Posterior cingulate gyrus (tissue), 11 donors: ENCODE results near the gene RBMS3.
"Not testable (repeated sequence)": the region's sequence is repeated elsewhere in the genome, so short reads cannot be mapped to it uniquely, and the experiment has no call there.

Experiments used
- DNase-seq, 10 donors: peaks; one replicate each; pipeline versions ENCODE4 v3.0.0 to v3.0.0-alpha.2; 2020 to 2021; ENCODE audit warnings: mixed read lengths in 3 of 10
- intact Hi-C: fragments of 100-400 bp; cut with DNase I; formaldehyde crosslinking; loops from one replicate; pipeline ENCODE4 v1.15.1; 2023

RBMS3 gene

DNA sequence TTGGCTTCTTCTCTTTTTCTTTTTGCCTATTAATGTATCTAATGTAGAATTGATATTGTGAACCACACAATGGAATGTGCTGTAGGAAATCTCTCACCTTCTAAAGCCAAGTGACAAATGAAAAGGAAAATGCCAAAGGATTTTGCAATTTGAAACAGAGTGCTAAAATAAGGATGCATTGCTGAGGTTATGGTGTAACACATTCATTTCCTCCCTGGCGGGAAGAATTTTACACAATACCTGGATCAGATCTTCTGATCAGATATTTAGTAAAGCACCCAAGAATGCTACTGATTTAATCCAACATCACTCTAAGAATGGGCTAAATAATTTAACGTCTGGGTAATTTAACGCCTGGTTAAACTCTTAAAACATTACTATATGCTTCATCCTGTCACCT is 527.5 kb downstream of the RBMS3 start:
- DNase-seq, intact Hi-C loops: not testable (repeated sequence)

DNA sequence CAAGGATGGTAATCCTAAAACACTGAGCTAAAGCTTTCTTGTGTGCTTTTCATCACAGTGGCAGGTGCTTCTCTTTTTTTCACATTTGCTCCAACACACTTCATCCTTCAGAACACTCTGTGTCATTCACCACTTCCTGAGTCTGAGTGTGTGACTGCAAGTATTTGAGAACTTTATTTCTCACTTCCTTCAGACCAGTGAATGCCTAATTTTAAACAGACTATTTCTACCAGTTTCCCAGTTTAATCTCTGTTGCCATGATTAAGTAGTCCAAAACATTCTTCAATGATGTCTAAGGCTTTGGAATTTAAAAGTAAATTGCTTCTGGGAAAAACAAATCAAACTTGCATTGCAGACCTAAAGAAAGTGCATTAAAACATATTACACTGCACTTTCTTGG is 541.2 kb downstream of the RBMS3 start:
- DNase-seq = no peak
- intact Hi-C loops = no loop called here

DNA sequence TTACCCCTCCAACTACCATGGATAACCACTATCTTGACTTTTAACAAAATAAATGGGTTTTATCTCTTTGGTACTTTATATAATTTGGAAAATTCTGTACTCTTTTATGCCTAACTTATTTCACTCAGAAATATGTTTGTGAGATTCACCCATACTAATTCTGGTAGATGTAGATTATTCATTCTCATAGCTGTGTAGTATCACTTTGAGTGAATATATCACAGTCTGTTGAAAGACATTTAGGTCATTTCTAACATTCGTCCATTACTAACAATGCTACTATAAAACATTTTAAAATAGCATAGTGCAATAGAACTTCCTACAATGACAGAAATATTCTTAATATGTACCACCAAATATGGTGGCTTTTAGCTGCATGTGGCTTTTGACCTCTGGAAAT is 542.4 kb downstream of the RBMS3 start:
- DNase-seq = no peak
- intact Hi-C loops = no loop called here

DNA sequence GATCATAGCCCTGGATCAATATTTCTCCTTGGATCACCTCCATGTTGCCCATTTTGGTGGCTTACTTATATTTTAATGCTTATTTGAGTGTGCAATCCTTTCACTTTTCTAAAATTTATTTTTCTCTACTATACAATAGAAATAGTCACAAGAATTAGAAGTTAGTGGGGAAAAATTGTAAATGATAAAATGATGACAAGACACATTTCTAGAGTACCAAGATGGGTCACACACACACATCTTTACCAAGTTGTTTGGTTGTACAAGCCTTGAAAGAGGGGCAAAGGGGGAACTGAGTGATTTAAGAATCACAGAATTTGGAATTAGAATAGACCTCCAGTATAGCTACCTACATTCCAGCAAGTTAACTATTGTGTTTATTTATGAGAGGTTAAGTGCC is 545.8 kb downstream of the RBMS3 start:
- intact Hi-C loops = no loop called here
- DNase-seq = no peak

DNA sequence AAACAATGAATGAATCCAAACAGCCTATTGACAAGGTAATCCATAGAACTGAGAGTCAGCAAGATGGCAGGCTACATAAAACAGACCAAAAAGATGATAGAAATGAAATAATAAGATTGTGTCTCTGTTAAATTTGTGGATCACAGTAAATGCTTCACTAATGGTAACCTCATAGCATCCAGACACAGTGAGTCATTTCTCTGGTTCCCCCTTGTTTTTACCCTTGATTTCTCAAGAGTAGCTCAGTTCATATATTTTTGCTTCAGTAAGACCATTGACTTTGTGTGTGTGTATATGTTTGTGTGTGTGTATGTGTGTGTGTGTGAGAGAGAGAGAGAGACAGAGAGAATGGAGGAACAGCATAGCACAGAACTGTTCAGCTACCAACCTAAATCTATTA is 546.9 kb downstream of the RBMS3 start:
- intact Hi-C loops = no loop called here
- DNase-seq = no peak

DNA sequence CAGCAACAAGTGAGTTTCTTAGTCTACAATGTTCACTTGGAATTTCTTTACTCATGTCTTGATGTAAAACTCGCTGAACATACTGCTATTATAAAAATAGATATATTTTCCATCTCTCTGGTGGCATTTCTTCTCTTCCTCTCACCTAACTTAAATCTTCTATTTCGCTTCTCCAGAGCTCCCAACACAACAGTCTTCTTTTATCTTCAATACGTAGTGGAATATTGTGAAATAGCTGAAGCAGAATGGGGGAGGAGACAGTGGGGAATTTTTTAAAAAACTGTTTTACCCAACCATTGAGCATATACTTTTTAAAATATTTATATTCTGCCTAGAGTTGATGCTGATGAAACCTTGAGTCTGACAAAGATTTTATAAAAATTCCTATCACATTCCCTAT is 548.5 kb downstream of the RBMS3 start:
- DNase-seq = no peak
- intact Hi-C loops = no loop called here

DNA sequence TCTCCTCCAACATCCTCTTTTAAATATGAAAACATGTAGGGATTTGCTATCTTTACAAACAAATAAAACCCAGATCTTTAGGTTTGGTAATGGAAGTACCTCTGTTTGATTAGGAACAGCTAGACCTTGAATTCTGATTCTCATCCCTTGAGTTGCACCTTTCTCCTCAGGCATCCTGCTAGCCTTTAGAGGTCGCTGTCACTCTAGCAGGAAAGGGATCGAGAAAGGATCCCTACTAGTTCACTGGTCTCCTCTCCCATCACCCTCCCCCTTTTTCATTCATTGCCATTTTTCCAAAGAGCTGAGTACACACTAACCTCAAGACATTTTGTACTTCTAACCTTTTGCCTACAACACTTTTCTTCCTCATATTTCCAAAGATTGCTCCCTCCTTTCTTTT is 569.8 kb downstream of the RBMS3 start:
- intact Hi-C loops = no loop called here

DNA sequence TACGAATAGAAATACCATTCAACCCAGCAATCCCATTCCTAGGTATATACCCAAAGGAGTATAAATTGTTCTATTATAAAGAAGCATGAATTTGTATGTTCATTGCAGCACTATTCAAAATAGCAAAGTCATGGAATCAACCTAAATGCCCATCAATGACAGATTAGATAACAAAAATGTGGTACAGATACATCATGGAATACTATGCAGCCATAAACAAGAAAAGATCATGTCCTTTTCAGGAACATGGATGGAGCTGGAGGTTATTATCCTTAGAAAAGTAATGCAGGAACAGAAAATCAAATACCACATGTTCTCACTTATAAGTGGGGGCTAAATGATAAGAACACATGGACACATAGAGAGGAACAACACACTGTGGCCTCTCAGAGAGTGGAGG is 571.9 kb downstream of the RBMS3 start:
- no peak for DNase-seq
- intact Hi-C loops = no loop called here

More for the DNA sequence above, 569.8 kb downstream of the RBMS3 start:
- DNase-seq = no peak

DNA sequence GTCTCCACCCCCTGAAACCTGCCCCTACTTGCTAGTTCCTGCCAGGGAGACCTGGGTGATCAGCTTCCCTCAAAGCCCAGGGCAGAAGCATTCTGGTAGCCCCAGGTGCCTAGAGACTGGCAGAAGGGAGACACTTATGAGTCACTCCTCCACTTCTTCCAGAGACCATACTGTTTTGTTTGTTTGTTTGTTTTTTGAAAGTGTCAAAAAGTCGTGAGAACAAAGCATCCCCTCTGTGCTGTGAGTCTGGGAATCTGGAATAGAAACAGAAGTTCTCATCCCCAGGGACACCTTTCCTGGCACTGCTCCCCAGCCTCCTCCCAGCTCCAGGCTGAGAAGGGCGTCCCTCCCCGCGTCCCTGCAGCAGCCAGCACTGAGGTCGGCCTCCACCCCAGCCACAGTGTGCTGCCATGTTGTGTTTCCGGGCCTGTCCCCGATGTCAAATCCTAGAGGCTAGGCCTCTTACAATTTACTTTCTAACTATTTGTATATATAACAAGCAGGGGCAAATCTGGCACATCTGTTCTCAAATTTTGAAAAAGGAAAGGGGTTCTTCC is 573.0 kb downstream of the RBMS3 start:
- intact Hi-C loops = no loop called here

DNA sequence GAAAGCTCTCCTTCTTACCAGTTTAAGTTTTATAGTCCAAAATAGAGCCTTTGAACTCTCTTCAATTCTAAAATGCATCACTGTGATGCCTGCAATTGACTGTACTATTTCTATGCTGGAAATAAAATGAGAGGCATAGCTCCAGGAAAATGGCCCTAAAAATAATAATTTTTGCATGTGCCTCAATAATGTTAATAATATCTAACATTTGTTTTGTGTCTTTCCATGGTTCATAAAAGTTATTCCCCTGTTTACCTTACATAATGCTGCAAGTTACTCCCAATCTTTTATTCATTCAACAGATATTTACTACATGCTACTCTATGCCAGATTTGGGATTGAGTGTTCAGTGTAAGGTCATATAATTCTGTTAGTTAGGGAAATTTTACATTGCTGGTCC is 574.0 kb downstream of the RBMS3 start:
- intact Hi-C loops = no loop called here
- DNase-seq = no peak

More for the DNA sequence above, 573.0 kb downstream of the RBMS3 start:
- peak in 1 of 10 donors; percentile 54 for DNase-seq

DNA sequence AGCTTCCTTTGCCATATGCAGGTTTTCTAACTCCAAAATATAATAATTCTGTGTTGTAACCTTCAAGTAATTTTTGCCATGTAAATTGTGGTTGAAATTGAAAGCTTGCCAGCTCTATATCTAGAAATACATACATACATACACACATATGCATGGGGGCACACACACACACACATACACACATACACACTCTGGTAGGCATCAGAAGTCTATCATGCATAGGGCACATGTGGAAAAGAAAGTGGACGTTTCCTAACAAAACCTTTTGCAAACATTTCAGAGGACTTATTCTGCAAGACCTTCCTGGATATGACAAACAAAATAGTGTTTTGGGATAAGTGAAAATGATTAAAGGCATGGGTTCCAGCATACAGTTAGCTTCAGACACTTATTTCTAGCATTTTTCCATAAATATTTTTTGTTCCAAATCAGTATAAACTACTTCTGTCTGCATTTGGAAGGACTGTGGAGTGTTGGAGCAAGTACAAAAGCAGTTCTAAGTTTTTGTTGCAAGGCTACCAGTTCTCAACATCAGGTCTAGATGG is 578.9 kb downstream of the RBMS3 start:
- no peak for DNase-seq
- intact Hi-C loops = no loop called here

DNA sequence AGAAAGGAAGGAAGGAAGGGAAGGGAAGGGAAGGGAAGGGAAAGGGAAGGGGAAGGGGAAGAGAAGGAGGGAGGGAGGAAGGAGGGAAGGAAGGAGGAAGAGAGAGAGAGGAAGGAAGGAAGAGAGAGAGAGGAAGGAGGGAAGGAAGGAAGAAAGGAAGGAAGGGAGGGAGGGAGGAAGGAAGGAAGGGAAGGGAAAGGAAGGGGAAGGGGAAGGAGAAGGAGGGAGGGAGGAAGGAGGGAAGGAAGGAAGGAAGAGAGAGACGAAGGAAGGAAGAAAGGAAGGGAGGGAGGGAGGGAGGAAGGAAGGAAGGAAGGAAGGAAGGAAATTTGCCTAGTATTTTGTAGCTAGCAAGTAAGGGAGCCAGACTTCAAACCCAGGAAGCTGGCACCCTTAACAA is 583.9 kb downstream of the RBMS3 start:
- no peak for DNase-seq
- intact Hi-C loops = no loop called here

DNA sequence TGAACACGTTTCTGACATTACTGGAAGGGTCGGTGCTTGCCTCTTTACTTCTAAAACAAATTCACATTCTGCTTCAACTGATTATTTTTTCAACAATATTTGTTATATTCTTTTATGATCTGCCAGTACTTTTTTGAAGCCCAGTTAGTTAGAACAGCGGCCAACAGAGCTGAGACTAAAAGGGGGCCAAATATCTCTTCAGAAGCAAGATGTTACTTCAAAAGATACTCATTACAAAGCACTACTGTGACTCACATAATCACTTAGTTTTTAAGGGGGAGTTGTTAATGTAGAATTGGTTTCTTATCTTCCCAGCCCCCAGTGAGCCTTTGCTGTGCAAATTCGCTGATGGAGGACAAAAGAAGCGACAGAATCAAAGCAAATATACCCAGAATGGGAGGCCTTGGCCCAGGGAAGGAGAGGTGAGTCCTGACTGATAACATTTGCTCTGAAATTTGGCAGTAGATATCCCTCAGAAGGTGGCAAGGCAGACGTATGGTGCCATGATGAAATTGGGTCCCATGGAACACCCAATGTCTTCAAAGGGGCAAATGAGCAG is 587.8 kb downstream of the RBMS3 start:
- intact Hi-C loops = no loop called here
- DNase-seq = no peak

DNA sequence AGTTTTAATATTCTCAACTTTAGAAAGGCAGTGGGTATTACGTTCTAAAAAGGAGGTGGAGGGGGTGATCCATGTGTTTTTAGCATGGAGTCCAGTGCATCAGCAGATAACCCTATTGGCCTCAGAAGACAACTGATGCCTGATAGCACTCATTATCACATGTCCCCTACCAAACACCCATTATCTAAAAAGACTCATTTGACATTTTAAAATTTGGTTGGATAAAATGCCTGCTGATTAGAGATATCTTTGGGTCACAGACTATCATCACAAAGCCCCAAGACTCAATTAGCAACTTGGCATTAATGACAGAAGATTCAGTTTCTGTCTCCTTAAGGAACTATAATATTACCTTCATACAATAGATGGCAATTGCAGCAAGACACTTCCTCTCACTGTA is 589.3 kb downstream of the RBMS3 start:
- intact Hi-C loops = no loop called here
- DNase-seq = no peak

DNA sequence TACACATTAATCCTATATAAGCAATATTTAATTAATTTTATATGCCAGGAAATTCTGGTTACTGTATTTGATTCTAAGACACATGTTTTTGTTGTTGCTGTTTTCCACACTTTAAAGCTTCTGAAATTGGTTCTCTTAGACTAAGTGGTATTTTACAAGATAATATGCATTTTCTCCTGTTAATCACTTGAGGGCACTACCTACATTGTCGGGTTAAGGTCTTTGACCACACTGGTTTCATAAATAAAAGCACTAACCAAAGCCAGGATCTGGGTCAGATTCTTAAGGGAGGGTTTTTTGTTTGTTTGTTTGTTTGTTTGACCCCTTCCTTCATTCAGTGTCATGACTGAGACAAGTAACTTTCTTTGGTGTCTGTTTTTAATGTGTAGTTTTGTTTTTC is 590.2 kb downstream of the RBMS3 start:
- no peak for DNase-seq
- intact Hi-C loops = no loop called here

DNA sequence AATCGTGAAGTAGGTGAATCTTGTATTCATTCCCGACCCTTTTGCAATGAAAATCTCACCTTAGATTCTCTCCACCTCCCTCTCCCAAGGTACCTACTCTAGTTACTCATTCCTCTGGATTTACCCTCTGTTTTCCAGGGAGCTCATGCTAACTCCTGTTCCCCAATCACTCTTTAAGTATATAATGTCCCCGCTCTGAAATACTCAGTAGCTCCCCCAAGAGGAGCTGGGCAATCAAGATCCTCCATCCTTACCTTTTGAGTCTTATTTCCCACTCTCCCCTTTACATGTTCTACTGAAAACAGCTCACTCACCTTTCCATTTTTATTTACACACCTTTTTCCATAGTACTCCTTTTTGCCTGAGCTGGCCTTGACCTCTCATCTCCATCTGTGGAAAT is 599.9 kb downstream of the RBMS3 start:
- DNase-seq = no peak
- intact Hi-C loops = no loop called here

DNA sequence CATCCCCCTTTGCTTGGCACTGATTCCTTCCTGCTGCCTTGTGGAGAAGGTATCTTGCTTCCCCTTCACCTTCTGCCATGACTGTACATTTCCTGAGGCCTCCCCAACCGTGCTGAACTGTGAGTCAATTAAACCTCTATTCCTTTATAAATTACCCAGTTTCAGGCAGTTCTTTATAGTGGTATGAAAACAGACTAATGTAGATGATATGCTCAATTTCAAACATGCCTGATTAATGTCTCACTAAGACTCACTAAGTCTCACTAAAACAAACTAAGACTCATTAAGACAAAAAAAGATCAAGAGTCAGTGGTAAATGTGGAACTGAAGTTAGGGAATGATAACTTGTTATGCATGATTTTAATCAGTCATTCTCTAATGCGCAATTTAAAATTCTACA is 606.6 kb downstream of the RBMS3 start:
- intact Hi-C loops = no loop called here
- no peak for DNase-seq

DNA sequence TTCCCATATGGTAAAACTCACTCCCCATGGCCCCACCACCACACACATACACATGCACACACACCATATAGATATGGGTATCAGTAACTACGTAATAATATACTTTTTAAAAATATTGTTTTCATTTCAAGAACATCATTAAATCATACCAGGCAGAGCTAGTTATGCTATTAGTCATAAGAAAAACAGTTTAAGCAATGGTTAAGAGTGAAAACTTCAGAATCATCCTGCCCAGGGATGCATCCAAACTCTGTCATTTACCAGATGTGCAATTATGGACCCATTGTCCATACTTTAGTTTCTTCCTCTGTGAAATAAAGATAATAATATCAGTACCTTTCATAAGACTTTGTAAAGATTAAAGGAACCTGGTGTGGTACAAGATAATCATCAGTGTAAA is 608.3 kb downstream of the RBMS3 start:
- intact Hi-C loops = no loop called here
- DNase-seq = no peak

DNA sequence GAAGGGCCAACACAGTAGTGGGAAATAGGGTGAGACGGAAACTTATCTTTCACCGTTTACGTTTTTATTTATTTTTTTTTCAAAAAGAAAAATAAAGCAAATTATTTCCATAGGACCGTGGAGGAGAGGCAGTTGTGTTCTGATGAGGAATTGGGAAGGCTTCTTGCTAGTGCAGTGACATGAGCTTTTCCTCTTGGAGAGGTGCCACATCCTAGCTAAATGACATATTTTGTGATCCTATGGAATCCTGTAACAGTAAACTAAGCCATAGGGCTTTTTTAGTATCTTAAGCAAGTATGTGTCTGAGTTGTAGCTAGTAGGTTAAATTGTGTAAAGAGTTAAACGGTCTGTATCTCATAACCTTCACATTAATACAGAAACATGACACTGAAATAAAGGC is 609.9 kb downstream of the RBMS3 start:
- DNase-seq = no peak
- intact Hi-C loops = no loop called here

DNA sequence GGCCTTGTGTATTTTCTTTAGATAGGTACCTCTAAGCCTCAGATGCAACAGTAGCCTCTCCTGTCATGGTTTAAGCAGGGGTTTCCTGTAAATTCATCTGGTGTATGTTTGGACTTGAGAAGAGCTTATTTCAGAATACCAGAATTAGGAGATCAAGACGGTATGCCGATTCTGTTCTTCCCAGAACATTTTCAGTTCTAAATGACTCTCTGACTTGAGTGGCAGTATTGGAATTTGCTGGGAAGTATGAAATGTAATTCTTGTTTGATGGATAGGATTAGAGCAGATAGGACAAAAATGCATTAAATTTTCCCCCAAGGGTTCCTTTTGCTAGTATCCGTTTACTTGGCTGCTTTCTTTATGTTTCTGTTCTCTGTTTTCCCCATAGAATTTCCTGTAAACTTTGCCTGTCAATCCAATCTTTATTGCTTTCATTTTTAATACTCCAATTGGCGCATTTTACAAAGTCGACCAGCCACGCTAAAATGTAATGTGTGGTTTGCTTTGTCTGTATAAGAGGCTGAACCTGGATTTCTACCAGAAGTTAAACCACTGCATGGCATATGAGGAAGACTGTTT is 612.2 kb downstream of the RBMS3 start:
- DNase-seq = no peak
- intact Hi-C loops = no loop called here

DNA sequence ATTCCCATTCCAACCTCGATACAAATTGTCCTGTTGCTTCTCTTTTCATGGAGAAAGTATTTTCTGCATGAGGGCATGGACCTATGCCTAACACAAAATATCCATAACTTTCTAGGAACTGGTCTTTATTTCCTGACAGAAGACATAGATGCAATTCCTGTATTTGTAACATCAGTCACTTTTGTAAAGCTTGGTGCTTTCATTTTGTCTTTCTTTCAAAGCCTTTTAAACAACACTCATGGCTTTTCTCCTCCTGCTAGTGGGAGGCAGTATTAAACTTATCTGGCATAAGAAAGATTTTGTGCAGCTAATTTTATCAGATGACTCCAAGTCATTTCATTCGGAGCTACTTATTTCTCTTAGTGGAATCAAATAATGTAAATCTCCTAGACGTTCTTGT is 616.0 kb downstream of the RBMS3 start:
- intact Hi-C loops = no loop called here
- no peak for DNase-seq

DNA sequence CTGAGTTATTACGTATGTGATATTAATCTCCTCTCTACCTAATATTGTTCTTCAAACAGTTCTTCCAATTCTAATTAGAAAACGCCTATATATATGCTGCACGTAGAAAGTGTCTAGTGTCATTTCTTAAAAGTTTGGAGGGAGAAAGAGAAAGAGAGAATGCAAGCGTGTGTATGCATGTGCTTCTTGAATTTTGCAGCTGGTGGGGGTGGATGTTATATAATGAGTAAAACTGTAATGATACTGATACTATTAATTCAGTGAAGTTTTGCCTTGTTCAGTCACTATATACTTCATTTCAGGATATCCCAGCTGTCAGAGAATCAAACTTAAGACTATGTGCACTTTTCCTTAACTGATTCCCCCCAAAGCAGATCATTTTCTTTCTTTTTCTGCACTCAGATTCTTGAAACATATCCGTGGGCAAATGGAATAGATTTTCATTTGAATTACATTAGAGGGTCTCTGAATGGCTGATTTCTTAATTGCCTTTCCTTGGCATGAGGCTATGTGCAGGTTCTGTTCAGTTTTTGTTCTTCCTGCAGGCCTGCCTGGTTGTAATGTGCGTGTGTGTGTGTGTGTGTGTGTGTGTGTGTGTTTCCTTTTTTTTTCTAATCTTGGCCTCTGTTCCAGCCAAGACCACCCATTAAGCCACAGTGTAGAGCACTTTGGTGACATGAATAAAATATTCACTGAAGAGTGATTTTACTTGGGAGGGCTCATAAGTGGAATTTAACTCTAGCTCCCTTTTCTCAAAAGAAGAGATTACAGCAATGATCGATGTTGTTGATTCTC is 617.5 kb downstream of the RBMS3 start:
- no peak for DNase-seq
- intact Hi-C loops = no loop called here
